Measurements from ENCODE around the gene ARAP2. TPM values are rescaled to one million over a fixed set of nuclear protein-coding genes. Genes with fewer than 3 reads are reported as not detected.

The ARAP2 gene
- total and polyA plus RNA-seq, 2 of the 13 experiments (the other 11 are each of a cell fraction or from before 2014, with no cell fraction given), result 0.37 to 1.4 TPM

GRCh38 chr4:36115312-36115711, 129.0 kb downstream of the ARAP2 start:
- intact Hi-C loops (cut with micrococcal nuclease; ENCODE audit: unreplicated experiment) (no loop called here), in situ Hi-C loops (cut with HindIII; ENCODE audit: extremely low pct_ligation_motif_present, low pct_unique_long_range_greater_than_20kb) (no loop called here)
- H4K20me1 ChIP-seq (ENCODE audit: insufficient read depth, low read length), result no peaks in the 10 kb centered on the region
- 21% methylated on average over 3 of the region's 3 CpGs for WGBS (ENCODE audit: low lambda C conversion rate)
- FAIRE-seq, result no peak
- no peak overlapping the region for H3K27ac ChIP-seq (ENCODE audit: extremely low read length, insufficient read depth, low read length)
- H3K27me3 ChIP-seq (ENCODE audit: control insufficient read depth in 1 of 2, insufficient read depth in 2 of 2, low read length in 2 of 2), result no peaks in the 10 kb centered on the region
- H3K4me1 ChIP-seq (ENCODE audit: insufficient read depth, low read length), result no peaks in the 10 kb centered on the region
- no peak for ATAC-seq
- ChIA-PET CTCF (ENCODE audit: low intra/inter-chr PET ratio, low total read pairs) (no interaction called here), POLR2A (no interaction called here)
- H3K9me3 ChIP-seq (ENCODE audit: low read length), result no peaks in the 10 kb centered on the region
- TF ChIP-seq ZNF446 (CRISPR knock-in tag; IDR thresholded peaks at IDR 0.05), result no peak
- no peak for TF ChIP-seq ZBTB10 (CRISPR knock-in tag; IDR thresholded peaks at IDR 0.05; ENCODE audit: borderline replicate concordance)
- TF ChIP-seq CREBL2 (CRISPR knock-in tag; IDR thresholded peaks at IDR 0.05; ENCODE audit: borderline replicate concordance), result no peak
- TF ChIP-seq PRDM10 (CRISPR knock-in tag; IDR thresholded peaks at IDR 0.05; ENCODE audit: low read depth), result no peak
- TF ChIP-seq ZNF414 (CRISPR knock-in tag; IDR thresholded peaks at IDR 0.05), result no peak
- TF ChIP-seq ZNF282 (IDR thresholded peaks at IDR 0.05; ENCODE audit: partially characterized antibody), result no peak
- TF ChIP-seq ZNF687 (CRISPR knock-in tag; IDR thresholded peaks at IDR 0.05), result no peak
- TF ChIP-seq TGIF2 (CRISPR knock-in tag; IDR thresholded peaks at IDR 0.05), result no peak
- no peak for TF ChIP-seq FOXJ3 (CRISPR knock-in tag; IDR thresholded peaks at IDR 0.05; ENCODE audit: borderline replicate concordance)
- no peak for TF ChIP-seq MED13 (CRISPR knock-in tag; IDR thresholded peaks at IDR 0.05)
- no peak overlapping the region for H2AFZ ChIP-seq (ENCODE audit: low read length)
- H3K9ac ChIP-seq (ENCODE audit: insufficient read depth, low read depth, low read length), result no peak overlapping the region
- H3K36me3 ChIP-seq (replicated peaks in 1 of 2; ENCODE audit: control insufficient read depth in 1 of 2, insufficient read depth in 2 of 2, low read length in 2 of 2), result no peaks in the 10 kb centered on the region
- no peaks in the 10 kb centered on the region for H3K79me2 ChIP-seq (ENCODE audit: insufficient read depth, low read length)
- no peak for DNase-seq (ENCODE audit: low spot score)
- no peak overlapping the region for H3K4me2 ChIP-seq (ENCODE audit: low read depth, low read length)
- BruUV-seq (replicated peaks), result no TSS peak
- no peak overlapping the region for H3K4me3 ChIP-seq (replicated peaks in 1 of 3; ENCODE audit: insufficient read depth in 1 of 3, low read depth in 2 of 3, low read length in 3 of 3)
